HK-2 (cell line): ENCODE measurements around the gene TRPV3.

Experiments used
- DNase-seq: peaks from one replicate; pipeline ENCODE4 v3.0.0-alpha.2; 2018; ENCODE audit not compliant: unreplicated experiment

The TRPV3 gene

DNA sequence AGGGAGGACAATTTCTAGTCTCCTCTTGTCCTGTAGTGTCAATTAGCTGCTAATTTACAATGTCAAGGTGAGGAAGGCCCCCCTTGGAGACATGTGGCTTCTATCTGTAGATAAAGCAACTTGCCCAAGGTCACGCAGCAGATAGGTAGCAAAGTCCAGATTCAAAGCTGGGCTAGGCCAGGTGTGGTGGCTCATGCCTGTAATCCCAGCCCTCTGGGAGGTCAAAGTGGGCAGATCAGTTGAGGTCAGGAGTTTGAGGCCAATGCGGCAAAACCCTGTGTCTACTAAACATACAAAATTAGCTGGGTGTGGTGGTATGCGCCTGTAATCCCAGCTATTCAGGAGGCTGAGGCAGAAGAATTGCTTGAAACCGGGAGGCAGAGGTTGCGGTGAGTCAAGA lies 11.1 kb downstream of the TRPV3 start:
- DNase-seq, result no peak

DNA sequence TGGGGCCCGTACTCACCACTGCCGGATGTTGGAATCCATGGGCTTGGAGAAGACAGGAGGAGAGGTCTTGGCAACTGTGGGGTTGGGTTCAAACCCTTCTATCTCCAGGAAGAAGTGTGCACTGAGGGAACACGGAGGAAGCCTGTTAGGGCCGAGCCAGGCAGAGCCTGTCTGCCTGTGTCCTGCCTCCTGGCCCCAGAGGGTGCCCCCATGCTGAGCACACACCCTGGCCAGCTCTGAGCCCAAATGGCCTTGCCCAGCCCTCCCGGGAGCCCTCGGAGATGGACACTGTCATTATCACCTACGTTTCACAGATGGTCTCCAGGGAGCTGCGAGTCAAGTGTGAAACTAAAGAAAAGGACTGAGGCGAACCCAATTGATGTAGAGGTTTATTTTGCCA lies 12.5 kb downstream of the TRPV3 start:
- DNase-seq, result no peak

DNA sequence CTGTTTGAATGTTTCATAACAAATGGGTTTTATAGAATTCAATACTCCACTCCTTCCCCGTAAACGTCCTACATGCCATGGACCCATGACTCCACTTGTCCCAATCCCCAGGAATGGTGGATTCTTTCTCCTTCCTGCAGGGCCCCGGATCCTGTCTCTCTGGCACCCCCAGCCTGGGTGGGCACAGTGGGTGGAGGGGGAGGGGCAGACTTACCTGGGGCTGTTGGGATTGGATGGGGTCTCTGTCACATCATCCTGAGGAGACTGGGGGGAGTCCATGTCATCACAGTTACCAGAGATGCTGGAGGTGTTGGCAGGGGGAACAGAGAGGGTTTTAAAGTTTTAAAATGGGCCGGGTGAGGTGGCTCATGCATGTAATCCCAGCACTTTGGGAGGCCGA lies 13.2 kb downstream of the TRPV3 start:
- no peak for DNase-seq

DNA sequence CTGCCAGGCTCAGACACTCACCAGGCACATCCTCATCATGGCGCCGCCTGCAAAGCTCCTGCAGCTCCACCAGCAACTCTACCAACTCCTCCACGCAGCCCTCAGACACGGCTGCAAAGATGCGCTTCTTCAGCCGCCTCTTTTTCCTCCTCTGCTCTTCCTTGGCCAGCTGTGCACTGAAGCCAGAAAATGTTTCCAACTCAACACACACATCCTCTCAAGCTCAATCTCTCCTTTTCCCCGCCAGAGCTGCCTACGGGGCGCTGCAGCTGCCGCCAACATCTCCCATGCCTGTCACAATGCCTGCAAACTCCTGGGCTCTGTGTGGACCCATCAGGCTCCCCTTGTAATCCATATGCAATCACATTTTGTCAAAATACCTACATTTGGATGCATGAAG lies 14.2 kb downstream of the TRPV3 start:
- no peak for DNase-seq

DNA sequence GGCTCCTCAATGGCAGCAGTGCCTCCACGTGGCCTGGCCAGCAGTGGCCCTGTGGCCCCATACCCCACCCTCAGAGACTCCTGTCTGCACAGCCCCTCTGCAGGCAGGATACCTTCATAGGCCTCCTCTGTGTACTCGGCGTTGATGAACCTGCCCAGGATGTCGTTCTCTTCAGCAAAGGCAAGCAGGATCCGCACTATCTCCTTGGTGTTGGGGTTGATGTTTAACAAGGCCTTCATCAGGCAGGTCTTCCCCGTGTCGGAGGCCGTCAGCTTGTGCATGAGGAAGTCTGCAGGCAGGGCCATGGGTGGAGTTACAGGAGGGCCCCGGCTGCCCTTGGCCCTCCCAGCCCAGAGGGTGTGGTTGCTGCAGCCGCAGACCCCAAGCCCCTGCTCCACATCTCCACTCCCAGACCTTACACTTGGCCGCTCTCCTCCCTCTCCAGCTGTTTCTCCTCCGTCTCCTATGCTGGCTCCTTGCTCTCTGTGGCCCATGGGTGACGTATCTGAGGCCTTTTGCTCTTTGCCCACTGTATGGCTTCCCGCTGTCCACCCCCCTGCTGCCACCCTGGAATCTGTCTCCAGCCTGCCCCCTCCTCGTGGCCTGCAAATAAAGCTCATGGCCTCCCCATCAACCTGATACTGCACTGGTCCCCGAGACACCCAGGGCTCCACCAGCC lies 15.1 kb downstream of the TRPV3 start:
- no peak for DNase-seq

DNA sequence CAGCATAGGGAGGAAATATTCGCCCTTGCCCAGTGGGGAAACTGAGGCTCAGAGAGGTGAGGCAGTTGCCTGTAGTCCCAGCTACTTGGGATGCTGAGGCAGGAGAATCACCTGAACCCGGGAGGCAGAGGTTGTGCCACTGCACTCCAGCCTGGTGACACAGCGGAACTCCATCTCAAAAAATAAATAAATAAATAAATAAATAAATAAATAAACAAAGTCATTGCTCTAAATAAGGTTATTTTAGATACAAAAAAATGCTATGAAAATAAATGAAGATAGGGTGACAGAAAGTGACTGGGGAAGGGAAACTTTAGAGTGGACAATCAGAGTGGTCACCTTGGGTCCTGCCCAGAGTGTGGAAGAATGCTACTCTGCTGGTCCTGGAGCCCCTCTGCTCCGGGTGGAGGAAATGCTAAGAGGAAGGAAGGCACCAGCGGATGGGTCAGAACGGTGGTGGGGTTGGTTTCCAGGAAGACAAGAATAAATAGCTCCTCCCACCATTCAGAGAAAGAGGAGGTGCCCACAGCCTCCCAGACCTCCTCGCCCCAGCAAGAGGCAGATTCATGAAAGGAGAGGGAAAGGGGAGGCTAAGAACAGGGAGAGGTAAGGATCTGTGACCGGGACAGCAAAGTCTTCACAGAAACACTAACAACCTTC lies 17.6 kb downstream of the TRPV3 start:
- DNase-seq, result no peak

DNA sequence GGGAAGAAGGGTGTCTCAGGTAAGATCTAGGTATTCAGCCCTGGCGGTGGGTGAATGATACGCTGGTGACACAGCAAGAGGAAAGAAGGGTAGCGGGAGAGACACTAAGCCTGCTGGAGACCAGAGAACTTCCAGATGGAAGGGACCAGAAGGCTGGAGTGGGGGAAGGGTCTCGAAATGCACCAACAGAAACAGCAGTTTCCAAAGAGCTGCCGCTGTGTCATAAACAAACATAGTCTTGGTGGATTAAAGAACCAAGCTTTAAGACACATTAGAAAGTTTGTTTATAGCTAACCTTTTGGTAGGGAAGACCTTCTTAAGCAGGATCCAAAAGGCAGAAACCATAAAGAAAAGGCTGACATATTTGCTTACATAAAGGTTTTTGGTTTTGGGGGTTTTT lies 20.9 kb downstream of the TRPV3 start:
- DNase-seq, result no peak

DNA sequence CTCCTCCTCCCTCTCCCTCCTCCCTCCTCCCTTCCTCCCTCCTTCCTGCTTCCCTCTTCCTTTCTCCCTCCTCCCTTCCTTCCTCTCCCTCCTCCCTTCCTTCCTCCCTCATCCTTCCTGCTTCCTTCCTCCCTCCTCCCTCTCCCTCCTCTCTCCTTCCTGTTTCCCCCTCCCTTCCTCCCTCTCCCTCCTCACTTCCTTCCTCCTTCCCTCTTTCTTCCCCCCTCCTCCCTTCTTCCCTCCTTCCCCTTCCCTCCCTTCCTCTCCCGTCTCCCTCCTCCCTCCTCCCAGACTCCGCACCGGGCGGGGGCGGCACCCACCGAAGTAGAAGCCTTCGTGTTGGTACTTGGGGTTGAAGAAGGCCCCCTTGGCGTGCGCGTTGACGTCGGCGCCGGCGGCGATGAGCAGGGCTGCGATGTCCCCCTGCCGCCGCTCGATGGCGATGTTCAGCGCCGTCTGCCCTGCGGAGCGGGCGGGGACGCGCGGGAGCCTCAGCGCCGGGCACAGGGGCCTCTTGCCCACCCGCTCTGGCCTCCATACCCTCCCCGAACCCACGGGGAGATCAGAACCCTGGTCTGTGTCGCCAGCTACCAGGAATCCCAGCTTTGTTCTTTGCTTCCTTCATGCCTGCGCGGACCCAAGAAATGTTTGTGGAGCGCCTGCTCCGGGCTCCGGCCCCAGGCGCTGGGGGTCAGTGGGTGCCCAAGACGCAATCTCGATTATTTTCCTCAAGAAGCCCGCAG lies 22.2 kb downstream of the TRPV3 start:
- no peak for DNase-seq

DNA sequence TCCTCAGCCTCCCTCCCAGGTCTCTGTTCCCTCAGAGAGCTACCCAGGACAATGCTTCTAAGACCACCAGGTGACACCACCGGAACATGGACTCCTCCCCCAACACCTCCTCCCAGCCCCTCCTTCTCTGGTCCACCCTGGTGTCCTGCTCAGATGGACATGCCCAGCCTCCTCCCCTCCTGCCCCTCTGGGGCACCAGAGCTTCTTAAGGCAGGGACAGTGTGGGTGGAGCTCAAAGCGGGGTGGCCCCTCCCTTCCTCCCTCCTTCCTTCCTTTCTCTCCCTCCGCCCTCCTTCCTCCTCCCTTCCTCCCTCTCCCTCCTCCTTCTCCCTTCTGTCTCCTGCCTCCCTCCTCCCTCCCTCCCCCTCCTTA lies 22.7 kb downstream of the TRPV3 start:
- no peak for DNase-seq

DNA sequence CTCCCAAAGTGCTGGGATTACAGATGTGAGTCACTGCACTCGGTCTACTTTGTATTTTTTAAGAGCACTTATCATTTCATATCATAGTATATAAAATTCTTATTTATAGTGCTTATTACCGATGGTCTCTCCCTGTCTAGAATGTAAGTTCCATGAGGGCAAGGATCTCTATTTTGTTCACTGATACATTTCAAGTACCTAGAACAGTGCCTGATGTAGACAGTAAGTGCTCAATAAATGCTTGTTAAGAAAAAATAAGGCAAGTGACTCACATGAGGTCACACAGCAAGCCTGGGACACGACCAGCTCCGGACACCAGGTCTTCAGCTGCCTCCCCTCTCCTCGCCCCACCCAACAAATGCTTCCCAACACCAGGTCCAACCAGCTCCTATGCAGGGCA lies 23.9 kb downstream of the TRPV3 start:
- DNase-seq, result no peak

DNA sequence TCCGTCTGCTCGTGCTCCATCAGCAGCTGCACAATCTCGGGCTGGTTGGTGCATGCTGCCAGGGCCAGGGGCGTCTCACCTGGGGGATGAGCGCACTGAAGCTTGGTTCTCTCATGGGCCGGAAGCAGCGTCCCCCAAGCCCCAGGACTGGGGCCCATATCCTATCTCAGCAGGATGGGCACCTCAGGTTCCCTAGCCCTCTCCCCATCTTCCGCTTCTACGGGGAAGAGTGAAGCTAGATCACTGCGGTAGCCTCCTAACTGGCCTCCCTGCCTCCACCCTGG lies 24.8 kb downstream of the TRPV3 start:
- no peak for DNase-seq

DNA sequence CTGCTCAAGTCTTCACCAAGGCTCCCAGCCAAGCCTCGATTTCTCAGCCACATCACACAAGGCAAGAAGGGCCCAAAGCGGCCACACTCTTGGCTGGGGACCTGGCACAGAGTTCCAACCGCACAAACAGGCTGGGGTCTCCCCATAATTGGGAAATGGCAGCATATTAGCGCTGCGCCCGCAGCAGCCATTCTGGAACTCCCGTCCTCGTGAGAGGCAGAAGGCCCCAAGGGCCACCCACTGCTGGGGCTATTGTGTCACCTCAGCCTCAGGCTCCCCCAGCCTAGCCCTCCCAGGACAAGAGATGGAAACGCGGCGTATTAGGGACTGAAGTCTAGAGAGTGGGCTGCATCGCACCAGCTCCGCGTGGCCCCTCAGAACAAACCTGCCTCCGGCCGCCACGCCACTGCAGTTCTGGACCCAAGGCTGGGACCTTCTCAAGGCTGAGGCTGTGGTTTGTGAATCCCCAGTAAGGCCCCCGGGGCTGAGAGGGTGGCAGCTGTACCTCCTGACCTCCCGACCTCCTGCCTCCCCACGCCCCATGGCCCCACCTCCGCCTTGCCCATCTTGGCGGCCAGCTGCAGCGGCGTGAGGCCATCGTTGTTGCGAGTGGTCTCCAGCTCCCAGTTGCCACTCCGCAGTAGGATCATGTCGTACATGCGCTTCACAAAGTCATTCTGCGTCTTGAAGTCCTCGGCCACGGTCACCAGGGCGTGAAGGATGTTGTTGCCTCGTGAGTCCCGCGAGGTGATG lies 25.3 kb downstream of the TRPV3 start:
- no peak for DNase-seq

DNA sequence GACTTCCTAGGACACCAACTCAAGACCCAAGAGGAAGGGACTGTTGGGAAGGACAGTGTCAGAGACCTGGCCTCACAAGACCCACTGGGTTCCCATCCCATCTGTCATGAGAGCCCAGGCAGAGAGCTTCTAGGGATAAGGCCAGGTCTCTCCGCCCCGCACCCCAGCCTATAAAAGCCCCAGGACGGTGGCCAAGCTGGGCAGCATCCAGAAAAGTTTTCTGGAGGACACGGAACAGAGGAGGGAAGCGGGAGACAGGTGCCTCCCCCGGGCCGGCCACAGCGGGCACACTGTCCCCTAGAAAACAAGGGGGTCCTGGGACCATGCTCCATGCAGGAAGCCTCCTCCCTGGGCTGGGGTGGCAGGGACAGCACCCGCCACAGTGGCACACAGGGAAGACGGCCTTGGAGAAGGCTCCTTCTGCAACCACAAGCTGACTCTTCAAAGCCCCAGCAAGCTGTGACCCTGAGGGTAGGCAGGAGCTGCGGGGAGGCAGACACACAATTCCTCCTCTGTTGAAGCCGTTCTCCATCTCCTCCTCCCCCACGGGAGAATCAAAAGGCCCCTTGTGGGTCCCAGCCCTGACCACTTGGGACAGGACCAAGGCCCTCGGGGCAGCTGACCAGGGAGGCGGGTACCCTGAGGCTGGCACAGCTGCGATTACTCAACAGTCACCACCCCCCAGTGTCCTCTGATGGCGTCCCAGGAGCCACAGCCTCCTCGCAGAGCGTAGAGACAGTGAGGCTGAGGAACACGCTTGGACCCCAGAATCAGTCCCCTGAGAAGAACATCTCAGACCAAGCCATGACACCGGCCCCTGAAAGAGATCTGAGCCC lies 26.1 kb downstream of the TRPV3 start:
- DNase-seq, result no peak

DNA sequence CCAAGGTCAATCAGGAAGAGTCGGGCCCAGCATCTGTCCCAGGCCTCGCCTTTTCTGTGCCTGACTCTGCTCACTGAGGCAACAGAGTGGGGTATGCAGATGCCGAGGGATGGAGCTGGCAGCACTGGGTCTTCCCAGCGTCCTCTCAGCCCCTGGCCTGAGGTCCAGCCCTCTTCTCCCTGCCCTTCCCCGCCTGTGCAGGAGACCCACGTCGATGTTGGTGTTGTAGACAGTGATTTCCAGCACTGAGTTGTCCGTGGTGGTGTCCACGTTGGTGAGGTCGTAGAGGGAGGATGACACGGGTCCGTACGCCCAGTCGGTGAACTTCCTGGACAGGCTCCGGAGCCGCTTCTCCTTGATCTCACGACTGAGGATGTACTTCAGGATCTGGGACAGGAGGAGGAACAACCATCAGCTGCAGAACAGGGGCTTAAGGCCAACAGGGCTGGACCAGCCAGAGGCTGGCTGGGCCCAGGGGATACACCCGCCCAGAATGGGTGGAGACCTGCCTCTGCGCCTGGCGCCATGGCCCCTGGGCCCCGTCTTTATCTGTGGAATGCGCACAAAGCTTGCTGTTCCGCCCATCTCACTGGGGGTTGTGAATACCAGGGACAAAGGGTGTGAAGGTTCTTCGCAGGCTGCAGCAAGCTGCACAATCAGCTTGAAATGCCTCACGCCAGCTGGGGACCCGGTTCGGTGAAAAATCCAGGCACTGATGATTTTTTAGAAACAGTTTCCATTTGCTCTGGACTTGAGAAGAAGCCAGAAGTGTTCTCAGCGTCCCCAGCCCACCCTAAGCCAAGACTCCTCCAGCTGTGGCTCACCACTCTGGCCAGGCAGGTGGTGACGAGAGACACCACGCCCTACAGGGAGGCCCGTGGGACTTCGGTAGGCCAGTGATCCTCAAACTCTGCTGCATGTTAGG lies 27.5 kb downstream of the TRPV3 start:
- DNase-seq, result no peak

DNA sequence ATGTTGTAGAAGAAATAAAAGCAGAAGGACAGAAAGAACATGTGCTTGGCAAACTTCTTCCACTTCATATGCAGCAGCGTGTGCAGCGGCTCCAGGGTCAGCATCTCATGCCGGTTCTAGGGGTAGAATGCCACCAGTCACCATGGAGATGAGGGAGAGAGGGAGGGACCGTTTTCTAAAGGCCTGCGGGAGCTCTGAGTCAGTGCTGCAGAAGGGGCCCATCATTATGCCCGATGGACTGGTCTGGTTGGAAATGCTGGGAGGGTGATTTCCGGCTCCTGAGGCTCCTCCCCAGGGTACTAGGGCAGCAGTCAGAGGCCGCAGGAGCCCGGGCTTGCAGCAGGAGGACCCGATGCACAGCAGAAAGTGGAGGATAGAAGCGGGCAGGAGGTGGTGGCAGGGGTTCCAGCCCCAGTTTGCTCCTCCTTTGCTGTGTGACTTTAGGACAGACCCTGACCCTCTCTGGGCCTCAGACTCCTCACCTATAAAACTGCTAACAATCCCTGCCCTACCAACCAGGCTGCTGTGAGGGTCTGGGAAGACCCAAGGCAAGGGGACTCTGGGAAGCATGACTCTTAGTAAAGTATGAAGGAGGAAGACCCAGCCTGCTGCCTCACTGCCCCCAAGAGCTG lies 28.6 kb downstream of the TRPV3 start:
- peak; percentile 8 for DNase-seq

DNA sequence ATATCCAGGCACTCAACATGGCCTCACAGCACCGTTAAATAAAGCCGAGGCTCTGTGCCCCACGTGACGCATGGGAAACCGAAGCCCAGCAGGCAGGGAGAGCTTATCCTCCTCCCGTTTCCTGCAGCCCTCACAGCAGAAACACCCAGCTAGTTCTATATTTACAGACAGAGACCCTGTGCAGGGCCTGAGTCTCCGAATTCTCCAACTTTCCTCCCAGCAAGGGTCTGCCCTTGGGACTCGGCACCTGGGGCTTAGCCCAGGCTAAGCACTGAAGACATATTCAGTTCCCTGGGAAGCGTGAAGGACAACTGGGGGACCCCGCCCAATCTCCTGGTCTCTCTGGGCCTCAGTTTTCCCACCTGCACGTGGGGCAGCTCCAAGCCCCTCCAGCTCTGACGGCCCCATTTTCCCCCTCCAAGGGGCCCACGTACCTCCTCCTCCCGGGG lies 29.2 kb downstream of the TRPV3 start:
- no peak for DNase-seq

DNA sequence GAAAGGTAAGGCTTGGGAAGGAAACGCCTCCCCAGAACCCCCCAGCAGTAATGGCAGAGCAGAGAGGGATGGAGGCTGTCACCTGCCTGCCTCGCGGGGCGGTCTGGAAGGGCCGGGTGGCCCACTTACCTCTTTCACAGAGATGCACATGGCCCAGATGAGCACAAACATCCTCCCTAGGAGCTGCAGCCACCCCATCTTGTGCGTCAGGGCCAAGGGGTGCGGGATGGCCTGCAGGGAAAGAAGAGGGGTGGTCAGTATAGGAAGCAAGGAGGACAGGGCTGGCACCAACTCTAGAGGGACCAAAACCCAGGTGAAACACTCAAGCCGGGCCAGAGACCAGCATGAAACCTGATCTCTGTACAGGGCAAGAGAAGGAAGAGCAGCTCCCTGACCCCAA lies 29.7 kb downstream of the TRPV3 start:
- DNase-seq, result no peak

DNA sequence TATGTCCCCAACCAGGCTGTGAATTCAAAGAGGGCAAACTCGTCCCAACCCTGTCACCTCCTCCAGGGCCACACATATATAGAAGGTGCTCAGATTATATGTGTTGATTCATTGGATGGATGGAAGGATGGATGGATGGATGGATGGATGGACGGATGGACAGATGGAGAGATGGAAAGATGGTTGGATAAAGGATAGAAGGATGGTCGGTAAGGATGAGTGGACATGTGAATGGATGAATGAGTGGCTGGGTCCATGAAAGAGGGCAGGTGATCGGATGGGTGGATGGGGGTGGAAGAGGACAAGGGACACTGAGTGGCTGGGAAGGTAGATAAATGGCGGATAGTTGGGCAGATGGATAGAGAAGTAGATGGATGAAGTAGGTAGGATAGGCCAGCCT lies 30.1 kb downstream of the TRPV3 start:
- DNase-seq, result no peak

DNA sequence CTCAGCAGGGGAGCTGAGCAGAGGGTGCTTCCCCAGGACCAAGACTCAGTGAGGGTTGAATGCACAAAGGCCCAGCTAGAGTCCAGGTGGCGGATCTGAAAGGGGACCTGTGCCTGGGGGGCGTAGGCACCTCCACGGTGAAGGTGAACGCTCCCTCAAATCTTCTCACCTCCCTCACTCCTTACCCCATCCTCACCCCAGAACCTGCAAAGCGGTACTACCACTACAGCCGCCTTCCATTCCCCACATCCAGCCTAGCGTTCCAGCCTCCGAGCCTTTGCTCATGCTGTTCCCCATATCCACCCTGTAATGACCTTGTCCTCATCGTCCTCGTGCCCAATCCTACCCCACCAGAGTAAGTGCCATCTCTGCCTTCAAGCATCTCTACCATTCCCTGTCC lies 30.6 kb downstream of the TRPV3 start:
- no peak for DNase-seq

DNA sequence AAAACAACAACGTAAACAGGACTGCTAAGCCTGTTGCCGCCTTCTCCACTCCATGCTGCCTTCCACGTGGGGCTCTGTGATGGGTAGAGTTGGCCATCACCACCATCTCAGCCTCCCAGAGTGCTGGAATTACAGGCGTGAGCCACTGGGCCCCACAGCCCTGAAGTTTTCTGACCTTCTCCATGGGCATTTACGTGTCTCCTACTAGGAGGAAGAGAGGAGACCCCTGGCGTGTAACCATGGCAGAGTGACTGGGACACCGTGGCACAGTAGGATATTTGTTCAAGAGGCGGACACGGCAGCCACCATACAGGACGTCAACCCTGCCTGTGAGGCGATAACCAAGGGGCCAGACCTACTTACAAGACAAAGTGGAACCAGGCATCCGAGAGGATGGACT lies 31.1 kb downstream of the TRPV3 start:
- no peak for DNase-seq
